HG03378 (cell line): ENCODE results near the gene ABCA1.

Experiments used
- ATAC-seq: cut with Tn5 transposase; IDR thresholded peaks from one replicate; pipeline ENCODE4 v1.9.1; 2021; ENCODE audit warnings: mild to moderate bottlenecking, moderate library complexity; ENCODE audit not compliant: unreplicated experiment

Gene ABCA1

GRCh38 chr9:104849023-104849422 is 78.9 kb downstream of the ABCA1 start:
- no peak for ATAC-seq

- ATAC-seq: no peak
These were observed 83.2 kb downstream of the ABCA1 start for GRCh38 chr9:104844710-104845109.

GRCh38 chr9:104843644-104844240 is 84.2 kb downstream of the ABCA1 start:
- ATAC-seq: no peak

- ATAC-seq: no peak
These were observed 85.3 kb downstream of the ABCA1 start for GRCh38 chr9:104842698-104843097.

- ATAC-seq: no peak
These were observed 86.3 kb downstream of the ABCA1 start for GRCh38 chr9:104841601-104842141.

GRCh38 chr9:104838958-104839357 is 89.0 kb downstream of the ABCA1 start:
- no peak for ATAC-seq

DNA sequence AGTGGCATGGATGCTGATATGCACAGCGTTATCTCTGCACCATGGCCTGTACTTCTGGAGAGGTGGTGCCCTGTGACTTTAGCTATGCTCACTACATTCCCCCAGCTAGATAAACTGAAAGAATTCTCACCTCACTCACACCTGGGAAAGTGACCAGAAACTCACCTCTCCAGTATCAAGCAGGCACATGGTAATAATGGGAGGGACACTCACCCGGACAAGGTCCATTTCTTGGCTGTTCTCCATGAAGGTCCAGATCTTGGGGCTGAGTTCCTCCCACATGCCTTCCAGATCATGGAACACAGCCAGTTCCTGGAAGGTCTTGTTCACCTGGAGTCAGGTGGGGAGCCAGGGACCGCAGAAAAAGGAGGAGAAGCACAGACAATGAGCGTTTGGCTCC is 91.2 kb downstream of the ABCA1 start:
- no peak for ATAC-seq

DNA sequence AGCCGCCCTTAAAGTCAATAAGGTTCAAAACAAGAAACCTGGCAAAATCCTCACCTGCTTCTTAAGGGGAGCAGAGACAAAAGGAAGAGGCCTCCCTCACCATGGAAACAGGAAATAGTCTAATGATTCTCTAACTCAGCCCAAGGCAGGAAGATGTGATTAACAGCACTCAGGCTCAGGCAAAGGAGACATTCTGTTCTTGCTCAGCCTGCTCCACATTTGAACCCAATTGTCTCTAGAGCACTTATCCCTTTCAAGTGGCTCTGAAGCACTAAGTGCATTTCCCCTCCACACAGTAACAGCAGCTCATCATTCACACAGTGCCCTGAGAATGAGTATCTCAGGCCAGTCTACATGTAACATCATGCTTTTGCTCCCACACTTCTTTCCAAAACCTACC is 91.7 kb downstream of the ABCA1 start:
- peak; percentile 61 for ATAC-seq

DNA sequence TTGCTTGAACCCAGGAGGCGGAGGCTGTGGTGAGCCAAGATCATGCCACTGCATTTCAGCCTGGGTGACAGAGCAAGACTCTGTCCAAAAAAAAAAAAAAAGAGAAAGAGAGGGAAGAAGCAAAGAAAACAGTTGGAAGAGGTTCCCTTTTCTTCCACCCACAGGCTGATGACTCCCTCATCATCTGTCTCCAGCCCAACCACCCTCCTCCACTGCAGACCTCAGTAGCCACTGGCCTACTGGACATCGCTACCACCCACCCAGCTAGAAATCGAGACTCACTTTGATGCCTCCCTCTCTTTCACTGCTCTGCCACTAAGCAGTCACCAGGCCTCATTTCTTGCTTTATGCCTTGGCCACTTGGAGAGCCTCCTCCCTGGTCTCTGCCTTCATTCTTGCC is 92.8 kb downstream of the ABCA1 start:
- no peak for ATAC-seq

DNA sequence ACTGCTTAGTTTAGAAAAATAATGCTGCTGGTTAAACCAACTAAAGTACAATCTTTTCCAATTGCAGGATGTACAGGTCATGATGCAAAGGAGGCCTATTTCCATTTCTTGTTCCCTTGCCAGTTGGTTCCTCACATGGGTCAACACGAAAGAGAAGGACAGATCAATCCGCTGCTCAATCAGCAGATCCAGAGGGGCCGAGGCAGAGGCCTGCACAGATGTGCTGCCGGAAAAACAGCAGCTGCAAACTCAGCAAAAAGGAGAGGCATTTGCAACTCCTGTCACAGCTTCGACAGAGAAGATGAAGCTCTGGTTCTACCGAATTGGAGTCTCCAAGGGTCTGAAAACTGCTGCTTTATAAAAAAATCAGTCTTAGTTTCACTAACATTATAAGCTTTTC is 94.3 kb downstream of the ABCA1 start:
- ATAC-seq: no peak

DNA sequence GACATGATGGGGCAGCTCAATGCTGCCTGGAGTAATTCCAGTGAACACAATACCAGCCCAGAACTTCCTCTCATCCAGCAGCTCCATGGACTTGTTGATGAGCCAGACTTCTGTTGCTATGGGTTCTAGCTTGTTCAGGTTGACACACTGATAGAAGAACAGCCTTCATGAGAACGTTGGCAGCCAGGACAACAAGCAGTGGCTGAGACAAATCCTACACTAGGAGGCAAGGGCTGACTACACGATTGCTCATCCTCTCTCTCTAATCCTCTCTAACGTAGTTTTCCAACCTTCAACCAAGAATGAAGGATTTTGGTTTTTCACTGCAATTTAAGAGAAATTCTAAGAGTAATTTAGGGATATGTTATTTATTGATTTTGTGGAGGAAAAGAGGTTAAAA is 96.3 kb downstream of the ABCA1 start:
- ATAC-seq: no peak

GRCh38 chr9:104826911-104827310 is 101.0 kb downstream of the ABCA1 start:
- ATAC-seq: no peak

DNA sequence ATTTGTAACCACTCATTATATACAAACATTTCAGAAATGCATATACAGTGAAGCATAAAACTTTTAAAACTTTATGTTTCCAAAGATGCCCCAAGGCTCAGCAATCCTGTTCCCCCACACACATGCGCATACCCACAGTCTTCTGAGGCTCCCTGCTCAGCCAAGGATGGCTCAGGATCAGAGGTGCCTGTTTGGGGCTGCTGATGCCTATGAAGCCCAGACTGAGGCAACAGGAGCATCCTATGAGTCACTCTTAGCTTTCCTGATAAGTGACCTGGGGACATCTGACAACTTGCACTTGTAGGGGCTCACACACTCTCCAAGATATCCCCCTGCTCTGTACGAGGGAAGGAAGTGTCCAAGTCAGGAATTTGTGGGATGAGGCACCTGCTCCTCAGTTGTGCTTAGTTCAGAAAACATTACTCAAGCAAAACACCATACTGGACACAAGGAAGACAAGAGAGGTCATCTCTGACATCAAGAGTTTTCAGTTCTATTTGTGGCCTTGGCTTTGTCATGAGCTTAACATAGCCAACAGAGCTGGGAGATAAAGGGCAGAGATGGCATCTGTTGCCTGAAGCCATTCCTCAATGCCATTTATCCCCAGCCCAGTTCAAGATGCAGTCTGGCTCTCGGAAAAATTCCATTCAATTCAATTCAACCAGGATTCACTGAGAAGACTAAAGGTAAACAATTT is 101.7 kb downstream of the ABCA1 start:
- no peak for ATAC-seq

DNA sequence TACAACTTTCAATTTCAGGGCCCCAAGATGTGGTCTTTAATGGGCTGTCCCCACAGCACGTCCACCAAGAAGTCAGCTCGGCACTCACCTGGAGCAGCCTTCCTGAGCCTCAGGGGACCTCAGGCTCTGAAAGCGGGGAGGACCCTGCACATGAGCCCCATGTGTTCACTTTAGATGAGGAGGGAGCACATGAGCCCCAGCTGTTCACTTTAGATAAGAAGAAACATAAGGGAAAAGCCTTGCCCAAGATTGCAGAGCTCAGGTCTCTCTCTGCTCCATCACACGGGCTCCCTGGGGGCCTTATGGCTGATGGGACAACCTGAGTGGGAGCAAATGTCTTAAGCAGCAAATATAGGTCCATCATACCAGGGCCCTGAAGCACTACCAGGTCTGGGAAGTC is 107.6 kb downstream of the ABCA1 start:
- no peak for ATAC-seq

- no peak for ATAC-seq
These were observed 108.9 kb downstream of the ABCA1 start for GRCh38 chr9:104819033-104819432.

DNA sequence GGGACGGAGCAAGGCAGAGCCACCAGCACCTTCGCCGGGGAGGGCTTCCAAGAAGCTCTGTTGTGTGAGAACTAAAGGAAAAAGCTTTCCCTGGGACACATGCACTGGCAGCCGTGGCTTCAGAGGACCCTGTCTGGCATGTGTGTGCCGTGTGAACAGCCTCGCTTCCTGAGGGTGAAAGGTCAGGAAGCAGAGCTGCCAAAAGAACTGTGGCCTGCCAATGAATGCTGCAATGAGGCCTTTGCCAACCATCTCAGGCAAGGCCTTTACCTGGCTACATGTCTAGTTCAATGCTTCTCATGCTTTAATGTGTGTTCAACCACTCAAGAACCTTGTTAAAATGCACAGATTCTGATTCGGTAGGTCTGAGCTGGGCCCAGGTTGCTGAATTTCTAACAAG is 110.5 kb downstream of the ABCA1 start:
- ATAC-seq: no peak

GRCh38 chr9:104815851-104816565 is 111.9 kb downstream of the ABCA1 start:
- ATAC-seq: no peak

GRCh38 chr9:104810421-104811339 is 117.3 kb downstream of the ABCA1 start:
- ATAC-seq: no peak

GRCh38 chr9:104808035-104808614 is 119.8 kb downstream of the ABCA1 start:
- ATAC-seq: no peak

- no peak for ATAC-seq
These were observed 122.5 kb downstream of the ABCA1 start for GRCh38 chr9:104805441-104805840.

- ATAC-seq: no peak
These were observed 125.0 kb downstream of the ABCA1 start for GRCh38 chr9:104802906-104803305.
